Gastrocnemius medialis (tissue), 4 donors: ENCODE results near the gene ACOT7. TPM values are rescaled to one million over a fixed set of nuclear protein-coding genes. Genes with fewer than 3 reads are reported as not detected.
"Not testable (repeated sequence)": the region's sequence is repeated elsewhere in the genome, so short reads cannot be mapped to it uniquely, and the experiment has no call there.

Source experiments
- ATAC-seq, 2 donors: fragments of 150-250 bp; one replicate each; pipeline ENCODE4 v1.9.1; 2016
- DNase-seq, 2 donors: peaks; one replicate each; pipeline ENCODE4 v3.0.0-alpha.2; 2019
- H3K27ac ChIP-seq, 4 donors: fragments of 200-600 bp; sonication (generic); 1 replicate in 1 of 4; 2 replicates in 3 of 4; pipeline ENCODE4 v1.5.1; 2016 to 2018; ENCODE audit warnings: mild to moderate bottlenecking in 2 of 4, moderate library complexity in 1 of 4
- H3K27me3 ChIP-seq, 3 donors: fragments of 200-600 bp; sonication (generic) in 2 of 3; 1 replicate in 1 of 3; 2 replicates in 2 of 3; pipeline versions ENCODE4 v1.5.1 to v1.6.0; 2016 to 2019; ENCODE audit warnings: mild to moderate bottlenecking in 1 of 3, moderate library complexity in 1 of 3
- H3K36me3 ChIP-seq, 2 donors: fragments of 200-600 bp; sonication (generic) in 1 of 2; one replicate each; pipeline ENCODE4 v1.5.1; 2017 to 2018
- H3K4me1 ChIP-seq, 2 donors: fragments of 200-600 bp; sonication (generic) in 1 of 2; one replicate each; pipeline ENCODE4 v1.5.1; 2016 to 2017; ENCODE audit warnings: mild to moderate bottlenecking in 2 of 2
- H3K4me3 ChIP-seq, 4 donors: fragments of 200-600 bp; sonication (generic) in 3 of 4; 1 replicate in 1 of 4; 2 replicates in 3 of 4; pipeline ENCODE4 v1.5.1; 2016 to 2019; ENCODE audit warnings: mild to moderate bottlenecking in 2 of 4
- H3K9me3 ChIP-seq, 3 donors: fragments of 200-600 bp; sonication (generic) in 2 of 3; 1 replicate in 1 of 3; 2 replicates in 2 of 3; pipeline ENCODE4 v1.5.1; 2016 to 2019
- CTCF ChIP-seq, 5 experiments: fragments of 450-650 bp in 3 of 5; fragments of 200-600 bp in 2 of 5; sonication (generic) in 2 of 5; IDR thresholded peaks in 4 of 5; conservative IDR thresholded peaks in 1 of 5; 1 replicate in 4 of 5; 2 replicates in 1 of 5; pipeline ENCODE4 v1.5.1; 2016 to 2019; ENCODE audit warnings: antibody characterized with exemption in 5 of 5, mild to moderate bottlenecking in 3 of 5, moderate library complexity in 3 of 5
- POLR2A ChIP-seq, 2 donors: fragments of 450-650 bp; IDR thresholded peaks; one replicate each; pipeline ENCODE4 v1.6.1; 2017; ENCODE audit warnings: antibody characterized with exemption in 2 of 2, mild to moderate bottlenecking in 2 of 2, moderate library complexity in 2 of 2
- in situ Hi-C, 4 donors: fragments of 200-750 bp; cut with MboI; loops; one replicate each; pipeline versions ENCODE4 v1.15.0 to v1.8.0; 2017; ENCODE audit warnings: low sequenced_read_pairs in 4 of 4
- intact Hi-C: fragments of 100-400 bp; cut with DNase I; formaldehyde crosslinking; loops from one replicate; pipeline ENCODE4 v1.15.1; 2023; ENCODE audit warnings: low total_unique reads
- total RNA-seq, 4 donors: library from RNA; depleted of rRNA; stranded (reverse); fragments of >200 nt; gene quantifications; one replicate each; pipeline versions ENCODE4 v1.1.0 to v1.2.3, GENCODE V29; 2016

ACOT7 gene
- total RNA-seq, 4 donors from 2014 or later, result 1.3 to 5.8 (median 3.2) TPM

- not testable (repeated sequence) for H3K36me3 ChIP-seq, ATAC-seq, H3K9me3 ChIP-seq, H3K4me1 ChIP-seq, H3K27me3 ChIP-seq, H3K27ac ChIP-seq, H3K4me3 ChIP-seq
- intact Hi-C loops (loop anchor here (1.0 to 2.0 kb wide), 2 partner anchors 41 to 76 kb away; no protein-coding TSS in a partner anchor), in situ Hi-C loops (loop anchor here in 2 of 4 donors (5.0 kb wide), 1 partner anchor 39 kb away; no protein-coding TSS in a partner anchor)
- TF ChIP-seq CTCF (IDR thresholded peaks at IDR 0.05 in 4 of 5, conservative IDR thresholded peaks at IDR 0.05 in 1 of 5), result peak; percentile 71 to 84 (median 79)
- DNase-seq, result peak in 1 of 2 donors; percentile 56
Measured at GRCh38 chr1:6363085-6363884, 30.3 kb downstream of the ACOT7 start.

- in situ Hi-C loops (loop anchor here in 2 of 4 donors (5.0 kb wide), 1 partner anchor 41 kb away; no protein-coding TSS in a partner anchor), intact Hi-C loops (no loop called here)
- no peaks in the 10 kb centered on the region for H3K36me3 ChIP-seq
- H3K4me1 ChIP-seq, result peaks cover 0 to 9% of the 10 kb centered on the region in 2 donors
- DNase-seq, result no peak
- H3K27ac ChIP-seq, result no peak overlapping the region
- no peak overlapping the region for H3K4me3 ChIP-seq
- ATAC-seq, result no peak
- TF ChIP-seq POLR2A (IDR thresholded peaks at IDR 0.05), result no peak
- no peak for TF ChIP-seq CTCF (IDR thresholded peaks at IDR 0.05 in 4 of 5, conservative IDR thresholded peaks at IDR 0.05 in 1 of 5)
- H3K9me3 ChIP-seq, result no peaks in the 10 kb centered on the region
- no peaks in the 10 kb centered on the region for H3K27me3 ChIP-seq
Measured at GRCh38 chr1:6361124-6361775, 32.3 kb downstream of the ACOT7 start.

- DNase-seq, result no peak
- H3K27me3 ChIP-seq, result no peaks in the 10 kb centered on the region
- in situ Hi-C loops (loop anchor here in 2 of 4 donors (5.0 kb wide), 1 partner anchor 42 kb away; no protein-coding TSS in a partner anchor), intact Hi-C loops (no loop called here)
- H3K36me3 ChIP-seq, result no peaks in the 10 kb centered on the region
- peaks cover 0 to 9% of the 10 kb centered on the region in 2 donors for H3K4me1 ChIP-seq
- H3K9me3 ChIP-seq, result no peaks in the 10 kb centered on the region
- TF ChIP-seq CTCF (IDR thresholded peaks at IDR 0.05 in 4 of 5, conservative IDR thresholded peaks at IDR 0.05 in 1 of 5), result no peak
- no peak for TF ChIP-seq POLR2A (IDR thresholded peaks at IDR 0.05)
- ATAC-seq, result no peak
- H3K4me3 ChIP-seq, result no peak overlapping the region
- H3K27ac ChIP-seq, result peak overlapping the region in 2 of 4 donors; percentile 42 to 64
Measured at GRCh38 chr1:6360517-6361070, 33.0 kb downstream of the ACOT7 start.

- DNase-seq (no peak), ATAC-seq (no peak)
- Histone ChIP-seq H3K4me3 (no peak overlapping the region), H3K9me3 (no peaks in the 10 kb centered on the region), H3K4me1 (peaks cover 0 to 9% of the 10 kb centered on the region in 2 donors), H3K27me3 (no peaks in the 10 kb centered on the region), H3K27ac (peak overlapping the region in 3 of 4 donors; percentile 42 to 64 (median 60)), H3K36me3 (no peaks in the 10 kb centered on the region)
- no peak for TF ChIP-seq CTCF (IDR thresholded peaks at IDR 0.05 in 4 of 5, conservative IDR thresholded peaks at IDR 0.05 in 1 of 5)
- no peak for TF ChIP-seq POLR2A (IDR thresholded peaks at IDR 0.05)
- intact Hi-C loops (no loop called here), in situ Hi-C loops (loop anchor here in 2 of 4 donors (5.0 kb wide), 1 partner anchor 42 kb away; no protein-coding TSS in a partner anchor)
Measured at GRCh38 chr1:6360117-6360496, 33.5 kb downstream of the ACOT7 start.
